H1 (cell line): ENCODE results near the gene NLRP1. TPM values are rescaled to one million over a fixed set of nuclear protein-coding genes. Genes with fewer than 3 reads are reported as not detected.
A peak's percentile ranks its signal among the peaks of the same experiment; 100 is the strongest.

Source experiments
- CTCF ChIA-PET: fragments of 300-600 bp; sonication (Branson Sonifier 250); formaldehyde crosslinking; loops from one replicate; lab custom pipeline; 2021; ENCODE audit not compliant: partially characterized antibody; lab: Charles Lee
- POLR2A ChIA-PET: fragments of 300-600 bp; sonication (Branson Sonifier 250); formaldehyde crosslinking; loops from one replicate; lab custom pipeline; 2021; ENCODE audit warnings: inconsistent platforms; ENCODE audit not compliant: partially characterized antibody; lab: Charles Lee
- DNase-seq, 2 experiments: peaks; one replicate each; pipeline versions ENCODE4 v3.0.0 to v3.0.0-alpha.2; 2010 to 2022; ENCODE audit warnings: low spot score in 2 of 2, low read depth in 1 of 2, mixed read lengths in 1 of 2
- FAIRE-seq: peaks from 2 replicates; lab custom pipeline; 2011; peaks lifted over from hg19 to GRCh38; lab: Jason Lieb, UNC
- H2AFZ ChIP-seq: 2 replicates; pipeline ENCODE4 v1.8.1; 2012; ENCODE audit warnings: low read length, inconsistent platforms
- H2AK5ac ChIP-seq: 2 replicates; pipeline ENCODE4 v1.6.1; 2013; ENCODE audit warnings: low read depth, low read length
- H2BK120ac ChIP-seq: replicated peaks from 2 replicates; pipeline ENCODE3; 2013; ENCODE audit warnings: low read depth, low read length, inconsistent platforms
- H2BK12ac ChIP-seq: 2 replicates; pipeline ENCODE4 v1.6.1; 2013; ENCODE audit warnings: low read depth, low read length
- H2BK15ac ChIP-seq: 2 replicates; pipeline ENCODE4 v1.6.1; 2013; ENCODE audit warnings: low read length
- H2BK20ac ChIP-seq: 2 replicates; pipeline ENCODE4 v1.6.1; 2013; ENCODE audit warnings: low read length
- H2BK5ac ChIP-seq: 2 replicates; pipeline ENCODE4 v1.6.1; 2013; ENCODE audit warnings: low read depth, low read length
- H3K14ac ChIP-seq: 2 replicates; pipeline ENCODE4 v1.6.1; 2013; ENCODE audit warnings: inconsistent platforms; ENCODE audit not compliant: insufficient read length
- H3K18ac ChIP-seq: 2 replicates; pipeline ENCODE4 v1.6.1; 2013; ENCODE audit warnings: low read length; ENCODE audit errors: extremely low read depth
- H3K23ac ChIP-seq: 2 replicates; pipeline ENCODE4 v1.6.1; 2013; ENCODE audit warnings: inconsistent platforms; ENCODE audit not compliant: insufficient read length
- H3K23me2 ChIP-seq: 2 replicates; pipeline ENCODE4 v1.6.1; 2013; ENCODE audit warnings: low read depth, low read length
- H3K27ac ChIP-seq: 2 replicates; pipeline ENCODE4 v1.6.1; 2011; ENCODE audit warnings: low read depth, low read length, inconsistent platforms
- H3K27me3 ChIP-seq, 4 experiments: replicated peaks in 1 of 4; 1 replicate in 1 of 4; 2 replicates in 3 of 4; pipeline versions ENCODE4 v1.6.1 to v1.8.1; 2011 to 2013; ENCODE audit warnings: low read length in 3 of 4, mild to moderate bottlenecking in 3 of 4, inconsistent platforms in 2 of 4, mixed read lengths in 2 of 4, moderate library complexity in 1 of 4; ENCODE audit not compliant: control insufficient read depth in 3 of 4, insufficient read depth in 3 of 4; ENCODE audit errors: extremely low read depth in 1 of 4
- H3K36me3 ChIP-seq, 4 experiments: 2 replicates each; pipeline versions ENCODE4 v1.6.1 to v1.8.1; 2011 to 2013; ENCODE audit warnings: mild to moderate bottlenecking in 4 of 4, low read length in 3 of 4, moderate library complexity in 2 of 4, control low read depth in 1 of 4, inconsistent platforms in 1 of 4; ENCODE audit not compliant: insufficient read depth in 4 of 4, control insufficient read depth in 2 of 4
- H3K4ac ChIP-seq: replicated peaks from 2 replicates; pipeline ENCODE3; 2013; ENCODE audit warnings: low read length, low read depth, mixed read lengths, inconsistent platforms; ENCODE audit not compliant: insufficient read length
- H3K4me1 ChIP-seq, 4 experiments: replicated peaks in 1 of 4; 1 replicate in 1 of 4; 2 replicates in 3 of 4; pipeline versions ENCODE4 v1.6.1 to v1.8.1; 2011 to 2013; ENCODE audit warnings: low read length in 3 of 4, inconsistent platforms in 2 of 4, mixed read lengths in 1 of 4; ENCODE audit not compliant: insufficient read depth in 4 of 4, control insufficient read depth in 3 of 4
- H3K4me2 ChIP-seq, 2 experiments: 2 replicates each; pipeline versions ENCODE4 v1.6.1 to v1.8.1; 2011 to 2013; ENCODE audit warnings: low read depth in 2 of 2, low read length in 2 of 2, control low read depth in 1 of 2, inconsistent platforms in 1 of 2, mild to moderate bottlenecking in 1 of 2; ENCODE audit not compliant: insufficient read depth in 1 of 2
- H3K4me3 ChIP-seq, 4 experiments: fragments of 200-600, 300-600 bp in 1 of 4; sonication (generic), shearing (Covaris generic), sonication (Bioruptor Twin) in 1 of 4; 2 replicates each; pipeline versions ENCODE4 v1.5.1 to v1.8.1; 2011 to 2016; ENCODE audit warnings: low read length in 4 of 4, low read depth in 3 of 4, control low read depth in 2 of 4, inconsistent platforms in 2 of 4, mild to moderate bottlenecking in 2 of 4, mixed read lengths in 1 of 4, moderate library complexity in 1 of 4; ENCODE audit not compliant: insufficient read depth in 2 of 4; ENCODE audit errors: extremely low read depth in 1 of 4
- H3K56ac ChIP-seq: replicated peaks from 2 replicates; pipeline ENCODE3; 2013; ENCODE audit warnings: low read depth, mild to moderate bottlenecking, mixed read lengths, low read length, inconsistent platforms; ENCODE audit not compliant: insufficient read length
- H3K79me1 ChIP-seq: 2 replicates; pipeline ENCODE4 v1.6.1; 2013; ENCODE audit warnings: low read depth, low read length, control low read depth
- H3K79me2 ChIP-seq, 2 experiments: 2 replicates each; pipeline versions ENCODE4 v1.6.1 to v1.8.1; 2012 to 2013; ENCODE audit warnings: low read length in 2 of 2, mild to moderate bottlenecking in 2 of 2, inconsistent platforms in 1 of 2; ENCODE audit not compliant: insufficient read depth in 2 of 2, control insufficient read depth in 1 of 2
- H3K9ac ChIP-seq, 4 experiments: replicated peaks in 1 of 4; 1 replicate in 1 of 4; 2 replicates in 3 of 4; pipeline versions ENCODE4 v1.6.1 to v1.8.1; 2011 to 2013; ENCODE audit warnings: low read depth in 3 of 4, low read length in 3 of 4, control low read depth in 2 of 4, mild to moderate bottlenecking in 2 of 4, moderate library complexity in 2 of 4, inconsistent platforms in 1 of 4; ENCODE audit errors: extremely low read depth in 1 of 4
- H3K9me3 ChIP-seq, 2 experiments: 2 replicates each; pipeline versions ENCODE4 v1.6.1 to v1.8.1; 2012 to 2013; ENCODE audit warnings: mild to moderate bottlenecking in 2 of 2, moderate library complexity in 2 of 2, control low read depth in 1 of 2, inconsistent platforms in 1 of 2, low read depth in 1 of 2, low read length in 1 of 2, mixed read lengths in 1 of 2; ENCODE audit not compliant: insufficient read depth in 2 of 2
- H4K20me1 ChIP-seq, 2 experiments: replicated peaks in 1 of 2; 2 replicates each; pipeline versions ENCODE3 to v1.8.1; 2011 to 2013; ENCODE audit warnings: inconsistent platforms in 2 of 2, low read length in 2 of 2, mild to moderate bottlenecking in 1 of 2; ENCODE audit not compliant: insufficient read depth in 2 of 2, control insufficient read depth in 1 of 2
- H4K5ac ChIP-seq: 2 replicates; pipeline ENCODE4 v1.6.1; 2013; ENCODE audit warnings: low read length, low read depth, mixed read lengths, inconsistent platforms; ENCODE audit not compliant: insufficient read length
- H4K8ac ChIP-seq: 2 replicates; pipeline ENCODE4 v1.8.0; 2013; ENCODE audit warnings: mild to moderate bottlenecking, moderate library complexity, low read length, inconsistent platforms; ENCODE audit not compliant: insufficient read depth; ENCODE audit errors: extremely low read depth
- H4K91ac ChIP-seq: replicated peaks from 2 replicates; pipeline ENCODE3; 2013; ENCODE audit warnings: low read length, mixed read lengths, inconsistent platforms; ENCODE audit not compliant: insufficient read length
- CHD2 ChIP-seq: IDR thresholded peaks from 2 replicates; pipeline ENCODE4 v1.6.1; 2012; ENCODE audit warnings: low read length, improper control_type of control experiment
- CREB1 ChIP-seq: IDR thresholded peaks from 2 replicates; pipeline ENCODE4 v1.6.1; 2012; ENCODE audit warnings: inconsistent platforms
- CTBP2 ChIP-seq: IDR thresholded peaks from 2 replicates; pipeline ENCODE4 v1.7.0; 2011; ENCODE audit warnings: borderline replicate concordance, mild to moderate bottlenecking, moderate library complexity, mixed read lengths, low read length; ENCODE audit not compliant: insufficient read depth, insufficient read length
- PHF8 ChIP-seq: fragments of 200-600 bp; sonication (generic); conservative IDR thresholded peaks from 2 replicates; pipeline ENCODE4 v1.7.1; 2012; ENCODE audit warnings: low read depth, mild to moderate bottlenecking, inconsistent platforms, low read length, moderate library complexity
- RXRA ChIP-seq: IDR thresholded peaks from 2 replicates; pipeline ENCODE4 v1.6.1; 2011; ENCODE audit warnings: low read depth, mild to moderate bottlenecking, low read length, moderate library complexity; ENCODE audit not compliant: insufficient read depth
- SAP30 ChIP-seq: fragments of 300-600 bp; sonication (generic); IDR thresholded peaks from 2 replicates; pipeline ENCODE4 v1.7.1; 2012; ENCODE audit warnings: low read length, moderate library complexity, mild to moderate bottlenecking, inconsistent platforms; ENCODE audit not compliant: insufficient read depth, insufficient replicate concordance
- SRF ChIP-seq: IDR thresholded peaks from 2 replicates; pipeline ENCODE4 v1.6.1; 2011; ENCODE audit warnings: mild to moderate bottlenecking, low read depth, low read length, moderate library complexity
- WGBS, 2 experiments: shearing (Covaris generic) in 1 of 2; methylation state at CpG; one replicate each; pipeline versions ENCODE4 v1.1.6 to v1.1.7; 2013 to 2015; ENCODE audit warnings: low lambda C conversion rate in 2 of 2, mixed read lengths in 2 of 2, inconsistent platforms in 1 of 2, low coverage in 1 of 2, missing lambda C conversion rate in 1 of 2; ENCODE audit not compliant: insufficient replicate concordance in 2 of 2, insufficient coverage in 1 of 2, insufficient read length in 1 of 2; ENCODE audit errors: extremely low coverage in 1 of 2, missing lambda C conversion rate in 1 of 2; 5-methylcytosine and 5-hydroxymethylcytosine counted together
- polyA plus RNA-seq, 7 experiments: library from polyadenylated mRNA; depleted of rRNA in 3 of 7; stranded (reverse) in 5 of 7; unstranded in 2 of 7; fragments of >200 nt in 5 of 7; fragments of 200-250 nt in 2 of 7; gene quantifications; 1 replicate in 5 of 7; 2 replicates in 1 of 7; 4 replicates in 1 of 7; pipeline versions ENCODE4 v1.2.1 to v1.2.3, GENCODE V29; 2011 to 2013; ENCODE audit warnings: missing spikeins in 2 of 7, mixed read lengths in 2 of 7
- total RNA-seq: library from RNA; stranded (reverse); fragmentation: NEBNext Ultra II Directional; extraction: Animal tissue kit (Norgen Biotek cat#: 25700); gene quantifications from 2 replicates; pipeline ENCODE4 v1.2.1, GENCODE V29; 2021

Gene NLRP1
- total and polyA plus RNA-seq, 2 of the 8 experiments (the other 6 are each of a cell fraction or from before 2014, with no cell fraction given): 8.6 to 10.4 TPM

DNA sequence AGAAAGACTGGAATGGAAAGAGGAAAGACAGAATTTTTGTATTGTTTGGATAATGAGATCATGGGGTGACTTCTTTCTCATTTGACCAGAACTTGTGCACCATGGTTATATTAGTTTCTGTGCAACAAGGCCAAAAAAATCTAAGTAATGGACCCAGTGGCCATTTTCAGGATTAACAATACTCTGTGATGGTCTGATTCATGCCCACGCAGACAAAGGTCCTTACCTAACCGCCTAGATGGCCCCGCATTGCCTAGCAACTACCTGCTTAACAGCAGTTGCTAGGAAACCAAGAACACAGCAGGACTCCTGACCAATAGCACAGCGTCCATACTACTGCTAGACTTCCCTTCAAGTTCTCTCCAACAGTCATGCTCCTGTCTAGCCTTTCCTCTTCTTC, 75.5 kb downstream of the NLRP1 start:
- peaks cover 0 to 3% (median 0%) of the 10 kb centered on the region in 4 experiments; a peak in 1 of 7 replicates for H3K4me1 ChIP-seq
- no peak overlapping the region for H2BK120ac ChIP-seq
- H3K4me3 ChIP-seq: no peak overlapping the region
- 0 out of 2 replicates have a peak overlapping the region, but pooled peaks have one; percentile 25 for H2AFZ ChIP-seq
- 32% methylated on average over 4 of the region's 4 CpGs; no CpG with 5 or more reads in 1 of the 2 experiments for WGBS, 2 experiments
- H2BK15ac ChIP-seq: no peak overlapping the region
- no peak overlapping the region for H2AK5ac ChIP-seq
- no peak overlapping the region for H2BK20ac ChIP-seq
- no peak overlapping the region; a peak in 1 of 7 replicates for H3K9ac ChIP-seq
- no peak for TF ChIP-seq PHF8
- no peak for TF ChIP-seq CTBP2
- TF ChIP-seq SAP30: no peak
- TF ChIP-seq RXRA: no peak
- TF ChIP-seq CREB1: no peak
- no peak for TF ChIP-seq CHD2
- no peak for TF ChIP-seq SRF
- no peak overlapping the region for H3K27ac ChIP-seq
- no peak overlapping the region for H4K8ac ChIP-seq
- ChIA-PET POLR2A (interaction anchor here (0.9 kb wide), 1 partner anchor 8 kb away, joined by 3 read pairs; a partner anchor contains a TSS), CTCF (interaction anchor here (0.7 to 1.4 kb wide), 2 partner anchors 20 to 22 kb away, joined by 3 read pairs; partner anchors contain the start of genes DERL2 and MIS12)
- H3K36me3 ChIP-seq: no peaks in the 10 kb centered on the region
- H3K9me3 ChIP-seq: no peaks in the 10 kb centered on the region
- H4K91ac ChIP-seq: no peak overlapping the region
- FAIRE-seq (peak; percentile 87), DNase-seq (no peak)
- no peak overlapping the region for H3K14ac ChIP-seq
- H3K79me1 ChIP-seq: no peaks in the 10 kb centered on the region
- no peaks in the 10 kb centered on the region for H3K23me2 ChIP-seq
- no peak overlapping the region for H3K4ac ChIP-seq
- no peaks in the 10 kb centered on the region for H3K79me2 ChIP-seq
- H3K27me3 ChIP-seq: no peaks in the 10 kb centered on the region; a peak in 1 of 7 replicates
- no peak overlapping the region for H3K23ac ChIP-seq
- H3K56ac ChIP-seq: no peak overlapping the region
- H3K4me2 ChIP-seq: 0 out of 4 replicates have a peak overlapping the region, but pooled peaks of 1 of the 2 experiments have one; percentile 3
- H3K18ac ChIP-seq: no peak overlapping the region
- no peaks in the 10 kb centered on the region for H4K20me1 ChIP-seq
- H2BK5ac ChIP-seq: no peak overlapping the region
- no peak overlapping the region for H2BK12ac ChIP-seq
- H4K5ac ChIP-seq: no peak overlapping the region
